ENCODE measurements around the gene SGCD.

DNA sequence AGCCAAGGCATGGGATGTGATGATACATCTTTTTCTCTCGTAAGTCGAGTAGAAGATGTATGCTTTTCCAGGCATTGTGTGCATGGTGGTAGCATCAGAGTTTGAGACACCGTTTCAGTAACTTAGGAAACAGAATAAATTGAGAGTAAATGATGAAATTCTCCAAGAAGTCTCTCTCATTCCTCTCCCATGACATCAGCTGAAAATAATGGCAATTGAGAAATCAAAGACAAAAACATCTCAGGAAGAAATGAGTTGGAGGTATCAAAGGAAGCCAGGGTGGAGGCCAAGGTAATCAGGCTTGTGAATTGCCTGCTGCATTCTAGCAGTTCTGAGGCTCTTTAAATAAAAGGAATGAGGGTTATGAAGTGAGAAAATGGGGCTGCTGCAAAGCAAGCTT, 53.9 kb downstream of the SGCD start:
- TF ChIP-seq EZH2 (IDR thresholded peaks at IDR 0.05; ENCODE audit: low read length): no peak
- TF ChIP-seq CTCF (optimal IDR thresholded peaks at IDR 0.05 in 1 of 3, IDR thresholded peaks at IDR 0.05 in 1 of 3, conservative IDR thresholded peaks at IDR 0.05 in 1 of 3; ENCODE audit: extremely low read depth in 1 of 3, insufficient read depth in 2 of 3, low read length in 3 of 3): no peak
